NCI-H146 treated with DMSO at 0.1 percent for 48 hours (cell line): ENCODE measurements around the gene OR1Q1.
"Not testable (repeated sequence)": the region's sequence is repeated elsewhere in the genome, so short reads cannot be mapped to it uniquely, and the experiment has no call there.

Experiments
- DNase-seq: peaks from one replicate; lab custom pipeline; 2025; ENCODE audit not compliant: unreplicated experiment; lab: John Stamatoyannopoulos, UW

OR1Q1 gene, protein sequence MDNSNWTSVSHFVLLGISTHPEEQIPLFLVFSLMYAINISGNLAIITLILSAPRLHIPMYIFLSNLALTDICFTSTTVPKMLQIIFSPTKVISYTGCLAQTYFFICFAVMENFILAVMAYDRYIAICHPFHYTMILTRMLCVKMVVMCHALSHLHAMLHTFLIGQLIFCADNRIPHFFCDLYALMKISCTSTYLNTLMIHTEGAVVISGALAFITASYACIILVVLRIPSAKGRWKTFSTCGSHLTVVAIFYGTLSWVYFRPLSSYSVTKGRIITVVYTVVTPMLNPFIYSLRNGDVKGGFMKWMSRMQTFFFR

GRCh38 chr9:122614362-122614761, at the start of gene OR1Q1:
OR1Q1 (plus strand) TSS chr9:122614738; CDS start chr9:122614738, 0 bp downstream.
- no peak for DNase-seq

- no peak for DNase-seq
Measured at GRCh38 chr9:122567901-122568300, 46.6 kb upstream of the OR1Q1 start.

DNA sequence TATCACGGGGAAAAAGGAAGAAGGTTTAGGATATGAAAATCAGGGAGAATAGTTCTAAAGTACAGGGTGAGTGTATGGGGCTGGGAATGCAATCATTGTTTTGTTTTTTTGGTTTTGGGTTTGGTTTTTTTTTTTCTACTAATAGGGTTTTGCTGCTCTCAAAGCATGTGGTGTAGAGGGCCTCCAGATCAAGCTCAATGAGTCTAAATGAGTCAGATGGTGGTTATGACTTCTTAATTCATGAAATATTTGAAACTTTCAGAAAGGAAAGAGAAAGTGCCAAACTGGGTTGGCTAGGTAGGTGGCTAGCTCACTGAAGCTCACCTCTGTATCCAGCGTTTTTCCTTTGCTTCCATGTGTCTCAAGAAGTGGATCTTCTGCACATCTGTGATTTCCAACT, 42.1 kb upstream of the OR1Q1 start:
- no peak for DNase-seq

- DNase-seq = no peak
Measured at GRCh38 chr9:122579874-122580273, 34.7 kb upstream of the OR1Q1 start.

DNA sequence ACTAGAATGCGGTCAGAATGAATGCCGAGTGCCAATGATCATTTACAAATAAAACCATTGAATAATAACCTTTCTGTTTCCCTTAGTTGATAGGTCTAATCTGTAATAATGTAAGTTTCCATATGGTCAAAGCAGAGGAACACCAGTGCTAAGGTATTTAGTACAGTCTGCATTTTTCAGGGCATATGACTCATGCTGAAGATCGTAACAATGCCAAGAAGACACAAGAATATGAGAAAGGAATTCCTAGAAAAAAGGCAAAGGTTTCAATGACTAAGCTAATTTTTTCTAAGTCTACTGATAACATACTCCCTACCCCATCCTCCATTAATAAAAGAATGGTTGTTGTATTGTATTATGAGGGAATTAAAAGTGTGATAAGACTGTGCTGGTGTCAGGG, 34.2 kb upstream of the OR1Q1 start:
- no peak for DNase-seq

DNA sequence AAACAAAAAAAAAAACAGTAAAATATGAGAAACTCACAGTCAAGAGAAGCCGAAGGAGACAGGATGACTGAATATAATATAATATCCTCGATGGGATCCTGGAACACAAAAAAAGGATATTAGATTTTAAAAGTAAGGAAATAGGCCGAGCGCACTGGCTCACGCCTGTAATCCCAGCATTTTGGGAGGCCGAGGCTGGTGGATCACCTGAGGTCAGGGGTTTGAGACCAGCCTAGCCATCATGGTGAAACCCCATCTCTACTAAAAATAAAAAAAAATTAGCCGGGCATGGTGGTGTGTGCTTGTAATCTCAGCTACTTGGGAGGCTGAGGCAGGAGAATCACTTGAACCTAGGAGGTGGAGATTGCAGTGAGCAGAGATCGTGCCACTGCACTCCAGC, 31.3 kb upstream of the OR1Q1 start, which contains the start of gene OR1L8:
Gene OR1L8, minus strand, starts transcription at position 101 of the 400 bp plus-strand sequence. CDS start 14,907 bp downstream, outside the sequence.
- not testable (repeated sequence) for DNase-seq

DNA sequence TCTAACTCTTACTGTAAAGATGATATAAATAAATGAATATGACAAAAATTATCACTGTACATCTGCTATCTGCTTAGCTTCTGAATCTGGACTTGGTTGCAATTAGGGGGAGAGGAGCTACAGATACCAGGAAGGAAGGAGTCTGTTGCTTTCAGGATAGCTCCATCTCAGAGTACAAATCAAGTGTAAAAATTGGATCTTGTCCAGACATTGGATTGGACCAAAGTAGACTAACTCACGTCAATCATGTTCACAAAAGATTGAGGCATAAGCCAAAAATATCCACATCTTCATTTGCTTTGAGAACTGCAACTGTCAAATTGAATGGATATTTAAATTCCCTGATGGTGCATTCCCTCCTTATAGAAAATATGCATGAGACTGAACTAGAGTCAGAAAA, 8.8 kb upstream of the OR1Q1 start:
- DNase-seq = no peak

GRCh38 chr9:122606587-122606986, 8.0 kb upstream of the OR1Q1 start:
- DNase-seq = no peak

DNA sequence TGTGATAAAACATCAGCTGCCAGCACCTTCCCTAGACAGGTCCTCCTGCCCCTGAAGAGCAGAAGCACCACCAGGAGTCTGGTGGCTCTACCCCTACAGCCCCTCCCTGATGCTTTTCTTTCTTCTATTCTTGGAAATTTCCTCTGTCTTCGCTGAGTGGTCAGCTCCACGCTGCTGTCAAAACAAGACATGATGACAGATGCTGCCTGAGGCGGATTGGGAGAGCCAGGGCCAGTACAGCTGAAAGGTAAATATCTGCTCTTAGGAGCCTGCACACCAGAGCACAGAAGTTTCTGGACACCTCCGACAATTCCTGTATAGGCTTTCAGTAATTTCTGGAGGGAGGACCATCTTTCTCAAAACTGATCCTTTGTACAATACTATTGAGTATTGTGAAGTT, 4.7 kb upstream of the OR1Q1 start:
- DNase-seq = no peak

DNA sequence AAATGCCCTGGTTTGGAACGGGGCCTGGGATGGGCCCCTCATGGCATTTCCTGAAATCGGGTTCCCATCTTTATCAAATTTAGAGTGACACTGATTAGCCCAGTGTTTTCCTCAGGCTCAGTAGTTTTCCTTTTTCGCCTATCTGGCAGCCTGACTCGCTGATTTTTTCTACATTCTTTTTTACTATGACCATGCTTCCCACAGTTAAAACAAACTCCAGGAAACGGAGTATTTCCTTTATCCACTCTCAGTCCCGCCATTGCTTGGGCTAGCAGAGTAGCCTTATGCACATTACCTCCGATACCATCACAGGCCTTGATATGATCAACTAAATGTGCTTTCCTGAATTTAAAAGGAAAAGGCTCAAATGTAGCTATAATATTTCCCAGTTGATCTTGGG, 5.5 kb downstream of the OR1Q1 start:
- no peak for DNase-seq

- DNase-seq = no peak
Measured at GRCh38 chr9:122642226-122642625, 27.7 kb downstream of the OR1Q1 start.

- DNase-seq = no peak
Measured at GRCh38 chr9:122656378-122656777, 41.8 kb downstream of the OR1Q1 start.

DNA sequence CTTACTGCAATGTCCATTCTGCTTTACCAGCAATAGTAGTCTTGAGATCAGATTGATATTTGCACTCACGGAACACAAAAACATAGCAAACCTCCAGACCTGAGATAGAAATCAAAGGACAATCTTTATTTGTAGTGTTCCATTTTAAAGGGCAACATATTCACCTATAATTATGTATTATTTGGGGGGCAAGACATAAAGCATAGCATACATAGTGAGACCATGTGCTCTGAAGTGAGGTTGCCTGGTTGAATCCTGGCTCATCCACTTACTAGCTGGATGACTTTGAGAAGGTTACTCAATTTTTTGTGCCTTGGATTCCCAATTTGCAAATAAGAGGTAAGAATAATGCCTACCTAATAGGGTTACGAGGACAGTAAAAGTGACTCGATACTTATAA, 43.0 kb downstream of the OR1Q1 start, which contains the start of gene OR1B1:
Gene OR1B1, minus strand, starts transcription at position 101 of the 400 bp plus-strand sequence.
- DNase-seq = no peak

- DNase-seq = no peak
Measured at GRCh38 chr9:122661416-122661815, 46.9 kb downstream of the OR1Q1 start, which contains the start of gene OR1L1. OR1L1 (plus strand) TSS chr9:122661716; CDS start chr9:122661716, 0 bp downstream.
